Stomach (tissue), 9 donors: ENCODE data around the gene KCNJ3. TPM values are rescaled to one million over a fixed set of nuclear protein-coding genes. Genes with fewer than 3 reads are reported as not detected.

Experiments
- DNase-seq, 2 donors: peaks; one replicate each; pipeline versions ENCODE4 v3.0.0 to v3.0.0-alpha.2; 2013 to 2019
- H3K27ac ChIP-seq, 5 donors: fragments of 200-600 bp in 4 of 5; sonication (generic) in 4 of 5; one replicate each; pipeline ENCODE4 v1.5.1; 2013 to 2019; ENCODE audit warnings: mild to moderate bottlenecking in 1 of 5, moderate library complexity in 1 of 5
- H3K27me3 ChIP-seq, 3 donors: fragments of 200-600 bp; sonication (generic); one replicate each; pipeline ENCODE4 v1.5.1; 2017 to 2019; ENCODE audit warnings: mixed run types in 1 of 3
- H3K36me3 ChIP-seq, 4 donors: fragments of 200-600 bp; sonication (generic); 1 replicate in 3 of 4; 2 replicates in 1 of 4; pipeline ENCODE4 v1.5.1; 2016 to 2019
- H3K4me1 ChIP-seq, 4 donors: fragments of 200-600 bp; sonication (generic); one replicate each; pipeline ENCODE4 v1.5.1; 2016 to 2019
- H3K4me3 ChIP-seq, 4 donors: fragments of 200-600 bp; sonication (generic) in 3 of 4; one replicate each; pipeline ENCODE4 v1.5.1; 2016 to 2019; ENCODE audit warnings: mild to moderate bottlenecking in 1 of 4
- H3K9me3 ChIP-seq, 4 donors: fragments of 200-600 bp; sonication (generic); one replicate each; pipeline ENCODE4 v1.5.1; 2016 to 2019
- EP300 ChIP-seq: sonication (generic); formaldehyde crosslinking; IDR thresholded peaks from one replicate; pipeline ENCODE4 v1.6.1; 2017; ENCODE audit warnings: antibody characterized with exemption
- POLR2A ChIP-seq, 4 donors: fragments of 450-650 bp; IDR thresholded peaks; one replicate each; pipeline ENCODE4 v1.6.1; 2016; ENCODE audit warnings: antibody characterized with exemption in 4 of 4, control low read depth in 2 of 4, mild to moderate bottlenecking in 1 of 4, moderate library complexity in 1 of 4
- POLR2AphosphoS5 ChIP-seq, 3 donors: sonication (generic); formaldehyde crosslinking; IDR thresholded peaks; one replicate each; pipeline ENCODE4 v1.6.1; 2016; ENCODE audit warnings: antibody characterized with exemption in 3 of 3
- WGBS, 5 donors: extraction: QIAGEN DNeasy Blood & Tissue Kit in 3 of 5; methylation state at CpG; one replicate each; pipeline versions ENCODE4 v1.1.5 to v1.1.7; 2013 to 2018; 5-methylcytosine and 5-hydroxymethylcytosine counted together
- intact Hi-C: fragments of 100-400 bp; cut with DNase I; formaldehyde crosslinking; loops from one replicate; pipeline ENCODE4 v1.15.1; 2023; ENCODE audit warnings: low total_unique reads
- polyA plus RNA-seq, 3 donors: library from polyadenylated mRNA; stranded (reverse); fragments of 200-250 nt; gene quantifications; one replicate each; pipeline ENCODE4 v1.2.3, GENCODE V29; 2013
- total RNA-seq, 5 donors: library from RNA; depleted of rRNA; stranded (reverse); fragments of >200 nt; gene quantifications; one replicate each; pipeline versions ENCODE4 v1.1.0 to v1.2.3, GENCODE V29; 2014 to 2016
- TF ChIP-seq, protein P1 (sequence below), 7 experiments: fragments of 450-650 bp in 4 of 7; fragments of 200-600 bp in 3 of 7; sonication (generic) in 3 of 7; IDR thresholded peaks; one replicate each; pipeline ENCODE4 v1.5.1; 2016 to 2019; ENCODE audit warnings: antibody characterized with exemption in 7 of 7, control low read depth in 2 of 7, mild to moderate bottlenecking in 1 of 7
- donor health status: healthy with polysubstance abuse.
- donor health status: Bipolar disorder and iron deficiency.
- donor health status: healthy.

Gene KCNJ3
- total and polyA plus RNA-seq, 8 donors: 0.25 to 2.8 (median 0.35) TPM; not detected in 5

DNA sequence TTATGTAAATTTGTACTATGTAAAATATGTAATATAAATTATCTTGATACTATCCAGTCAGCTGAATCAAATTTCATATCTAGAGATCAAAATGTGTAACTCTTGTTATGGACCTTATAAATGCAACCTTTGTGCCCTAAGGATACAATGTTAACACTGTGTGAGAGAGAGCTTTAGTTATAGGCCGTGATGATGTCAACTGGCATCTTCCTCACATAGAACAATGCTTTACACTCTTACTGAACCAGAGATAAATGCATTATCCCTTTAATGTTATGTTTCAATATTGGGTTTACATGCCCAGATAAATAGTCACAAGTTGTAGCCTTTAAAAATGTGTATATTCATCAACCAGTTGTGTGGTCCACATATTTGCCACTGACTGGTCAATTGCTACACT is 115.1 kb downstream of the KCNJ3 start:
- Histone ChIP-seq H3K36me3 (no peaks in the 10 kb centered on the region), H3K27me3 (no peaks in the 10 kb centered on the region), H3K4me3 (no peak overlapping the region), H3K9me3 (no peaks in the 10 kb centered on the region), H3K4me1 (no peaks in the 10 kb centered on the region), H3K27ac (no peak overlapping the region)
- no peak for DNase-seq
- WGBS, 5 donors: 69 to 95% (median 84%) methylated on average over 1 of the region's 1 CpG
- intact Hi-C loops: no loop called here
- TF ChIP-seq, protein P1, sequence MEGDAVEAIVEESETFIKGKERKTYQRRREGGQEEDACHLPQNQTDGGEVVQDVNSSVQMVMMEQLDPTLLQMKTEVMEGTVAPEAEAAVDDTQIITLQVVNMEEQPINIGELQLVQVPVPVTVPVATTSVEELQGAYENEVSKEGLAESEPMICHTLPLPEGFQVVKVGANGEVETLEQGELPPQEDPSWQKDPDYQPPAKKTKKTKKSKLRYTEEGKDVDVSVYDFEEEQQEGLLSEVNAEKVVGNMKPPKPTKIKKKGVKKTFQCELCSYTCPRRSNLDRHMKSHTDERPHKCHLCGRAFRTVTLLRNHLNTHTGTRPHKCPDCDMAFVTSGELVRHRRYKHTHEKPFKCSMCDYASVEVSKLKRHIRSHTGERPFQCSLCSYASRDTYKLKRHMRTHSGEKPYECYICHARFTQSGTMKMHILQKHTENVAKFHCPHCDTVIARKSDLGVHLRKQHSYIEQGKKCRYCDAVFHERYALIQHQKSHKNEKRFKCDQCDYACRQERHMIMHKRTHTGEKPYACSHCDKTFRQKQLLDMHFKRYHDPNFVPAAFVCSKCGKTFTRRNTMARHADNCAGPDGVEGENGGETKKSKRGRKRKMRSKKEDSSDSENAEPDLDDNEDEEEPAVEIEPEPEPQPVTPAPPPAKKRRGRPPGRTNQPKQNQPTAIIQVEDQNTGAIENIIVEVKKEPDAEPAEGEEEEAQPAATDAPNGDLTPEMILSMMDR (IDR thresholded peaks at IDR 0.05): no peak

- H3K27ac ChIP-seq: no peak overlapping the region
- H3K27me3 ChIP-seq: no peaks in the 10 kb centered on the region
- intact Hi-C loops: no loop called here
- TF ChIP-seq, protein P1 (IDR thresholded peaks at IDR 0.05): no peak
- TF ChIP-seq POLR2AphosphoS5 (IDR thresholded peaks at IDR 0.05): no peak
- no peaks in the 10 kb centered on the region for H3K36me3 ChIP-seq
- 16 to 36% (median 34%) methylated on average over 1 of the region's 1 CpG for WGBS, 5 donors
- no peaks in the 10 kb centered on the region for H3K4me1 ChIP-seq
- H3K4me3 ChIP-seq: no peak overlapping the region
- no peaks in the 10 kb centered on the region for H3K9me3 ChIP-seq
- DNase-seq: peak in 1 of 2 donors; percentile 14
These were observed 116.4 kb downstream of the KCNJ3 start for GRCh38 chr2:154814856-154815255.

DNA sequence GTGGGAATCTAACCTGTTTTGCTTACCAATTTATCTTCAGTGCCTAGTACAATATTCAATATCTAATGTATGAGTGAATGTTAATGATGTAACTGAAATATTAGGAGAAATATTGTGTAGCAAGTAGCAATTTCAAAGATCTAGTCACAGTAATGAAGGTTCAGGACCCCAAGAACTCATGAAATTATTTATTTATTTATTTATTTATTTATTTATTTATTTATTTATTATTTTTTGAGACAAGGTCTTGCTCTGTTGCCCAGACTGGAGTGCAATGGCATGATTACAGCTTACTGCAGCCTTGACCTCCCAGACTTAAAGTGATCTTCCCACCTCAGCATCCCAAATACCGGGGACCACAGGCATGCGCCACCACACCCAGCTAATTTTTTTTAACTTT is 126.9 kb downstream of the KCNJ3 start:
- no peak for DNase-seq
- Histone ChIP-seq H3K4me1 (no peaks in the 10 kb centered on the region), H3K9me3 (no peaks in the 10 kb centered on the region), H3K36me3 (no peaks in the 10 kb centered on the region), H3K27ac (no peak overlapping the region), H3K4me3 (no peak overlapping the region), H3K27me3 (no peaks in the 10 kb centered on the region)
- WGBS, 5 donors: 36 to 100% (median 87%) methylated on average over 2 of the region's 2 CpGs
- intact Hi-C loops: no loop called here
- TF ChIP-seq POLR2AphosphoS5 (IDR thresholded peaks at IDR 0.05) (no peak), POLR2A (IDR thresholded peaks at IDR 0.05) (no peak), EP300 (no peak)
- TF ChIP-seq, protein P1 (IDR thresholded peaks at IDR 0.05): no peak

- intact Hi-C loops: no loop called here
- no peaks in the 10 kb centered on the region for H3K27me3 ChIP-seq
- 70 to 81% (median 78%) methylated on average over 5 of the region's 5 CpGs for WGBS, 5 donors
- no peaks in the 10 kb centered on the region for H3K9me3 ChIP-seq
- no peak overlapping the region for H3K27ac ChIP-seq
- no peaks in the 10 kb centered on the region for H3K4me1 ChIP-seq
- TF ChIP-seq, protein P1 (IDR thresholded peaks at IDR 0.05): no peak
- no peak for TF ChIP-seq POLR2A (IDR thresholded peaks at IDR 0.05)
- no peak overlapping the region for H3K4me3 ChIP-seq
- DNase-seq: no peak
- H3K36me3 ChIP-seq: no peaks in the 10 kb centered on the region
These were observed 128.3 kb downstream of the KCNJ3 start for GRCh38 chr2:154826827-154827226.

GRCh38 chr2:154827286-154827685 is 128.8 kb downstream of the KCNJ3 start:
- DNase-seq: no peak
- intact Hi-C loops: no loop called here
- H3K27ac ChIP-seq: no peak overlapping the region
- H3K9me3 ChIP-seq: no peaks in the 10 kb centered on the region
- H3K27me3 ChIP-seq: no peaks in the 10 kb centered on the region
- H3K4me3 ChIP-seq: no peak overlapping the region
- WGBS, 5 donors: 57 to 81% (median 78%) methylated on average over 1 of the region's 1 CpG
- no peaks in the 10 kb centered on the region for H3K36me3 ChIP-seq
- TF ChIP-seq, protein P1 (IDR thresholded peaks at IDR 0.05): no peak
- TF ChIP-seq EP300 (no peak), POLR2AphosphoS5 (IDR thresholded peaks at IDR 0.05) (no peak), POLR2A (IDR thresholded peaks at IDR 0.05) (no peak)
- H3K4me1 ChIP-seq: no peaks in the 10 kb centered on the region
